Panc1 (cell line): Measurements from ENCODE around the gene FABP7.

Experiments
- POLR2AphosphoS5 ChIP-seq: IDR thresholded peaks from 2 replicates; pipeline ENCODE4 v1.6.1; 2012; ENCODE audit warnings: mild to moderate bottlenecking, low read depth, low read length, moderate library complexity
- SIN3A ChIP-seq: IDR thresholded peaks from 2 replicates; pipeline ENCODE4 v1.6.1; 2012; ENCODE audit warnings: low read depth, mild to moderate bottlenecking, low read length, moderate library complexity, borderline replicate concordance; ENCODE audit not compliant: insufficient read depth
- TCF7L2 ChIP-seq: IDR thresholded peaks from 2 replicates; pipeline ENCODE4 v1.6.1; 2011; ENCODE audit warnings: mild to moderate bottlenecking, low read depth, low read length, inconsistent platforms
- TF ChIP-seq, protein P1 (sequence below): fragments of 450-650 bp; IDR thresholded peaks from 2 replicates; pipeline ENCODE4 v1.5.1; 2017; ENCODE audit warnings: mild to moderate bottlenecking
- TF ChIP-seq, protein P2 (sequence below), 2 experiments: IDR thresholded peaks; 2 replicates each; pipeline ENCODE4 v1.6.1; 2011 to 2012; ENCODE audit warnings: low read depth in 2 of 2, control low read depth in 1 of 2, low read length in 1 of 2, mild to moderate bottlenecking in 1 of 2, moderate library complexity in 1 of 2; ENCODE audit not compliant: insufficient read depth in 1 of 2

DNA sequence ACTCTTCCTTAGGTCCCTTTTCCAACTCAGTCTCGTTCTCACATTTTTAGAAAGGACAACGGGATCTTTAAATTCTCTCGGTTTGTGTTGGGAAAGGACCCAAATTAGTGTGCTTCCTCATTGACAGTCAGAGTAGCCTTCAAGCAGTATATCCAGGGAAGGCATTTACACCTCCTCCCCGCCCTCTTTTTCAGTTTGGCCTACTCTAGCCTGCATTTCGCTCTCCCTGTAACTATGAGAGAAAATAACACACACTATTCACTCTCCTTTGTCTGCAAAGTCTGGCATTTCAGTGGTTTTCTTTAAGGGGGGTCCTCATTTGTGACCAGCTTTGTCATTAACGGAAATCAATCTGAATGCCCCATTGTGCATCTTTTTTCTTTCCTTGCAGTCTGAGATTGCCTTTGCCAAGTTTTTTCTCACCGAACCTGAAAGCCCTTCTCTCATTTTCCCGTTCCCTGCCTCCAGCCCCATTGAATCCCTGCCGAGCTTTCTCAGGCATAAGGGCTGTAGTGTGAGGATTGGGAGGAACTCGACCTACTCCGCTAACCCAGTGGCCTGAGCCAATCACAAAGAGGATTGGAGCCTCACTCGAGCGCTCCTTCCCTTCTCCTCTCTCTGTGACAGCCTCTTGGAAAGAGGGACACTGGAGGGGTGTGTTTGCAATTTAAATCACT lies 393 bp upstream of the FABP7 start:
- TF ChIP-seq, protein P1, sequence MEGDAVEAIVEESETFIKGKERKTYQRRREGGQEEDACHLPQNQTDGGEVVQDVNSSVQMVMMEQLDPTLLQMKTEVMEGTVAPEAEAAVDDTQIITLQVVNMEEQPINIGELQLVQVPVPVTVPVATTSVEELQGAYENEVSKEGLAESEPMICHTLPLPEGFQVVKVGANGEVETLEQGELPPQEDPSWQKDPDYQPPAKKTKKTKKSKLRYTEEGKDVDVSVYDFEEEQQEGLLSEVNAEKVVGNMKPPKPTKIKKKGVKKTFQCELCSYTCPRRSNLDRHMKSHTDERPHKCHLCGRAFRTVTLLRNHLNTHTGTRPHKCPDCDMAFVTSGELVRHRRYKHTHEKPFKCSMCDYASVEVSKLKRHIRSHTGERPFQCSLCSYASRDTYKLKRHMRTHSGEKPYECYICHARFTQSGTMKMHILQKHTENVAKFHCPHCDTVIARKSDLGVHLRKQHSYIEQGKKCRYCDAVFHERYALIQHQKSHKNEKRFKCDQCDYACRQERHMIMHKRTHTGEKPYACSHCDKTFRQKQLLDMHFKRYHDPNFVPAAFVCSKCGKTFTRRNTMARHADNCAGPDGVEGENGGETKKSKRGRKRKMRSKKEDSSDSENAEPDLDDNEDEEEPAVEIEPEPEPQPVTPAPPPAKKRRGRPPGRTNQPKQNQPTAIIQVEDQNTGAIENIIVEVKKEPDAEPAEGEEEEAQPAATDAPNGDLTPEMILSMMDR = no peak
- TF ChIP-seq POLR2AphosphoS5 (no peak), SIN3A (no peak), TCF7L2 (no peak)
- TF ChIP-seq, protein P2, sequence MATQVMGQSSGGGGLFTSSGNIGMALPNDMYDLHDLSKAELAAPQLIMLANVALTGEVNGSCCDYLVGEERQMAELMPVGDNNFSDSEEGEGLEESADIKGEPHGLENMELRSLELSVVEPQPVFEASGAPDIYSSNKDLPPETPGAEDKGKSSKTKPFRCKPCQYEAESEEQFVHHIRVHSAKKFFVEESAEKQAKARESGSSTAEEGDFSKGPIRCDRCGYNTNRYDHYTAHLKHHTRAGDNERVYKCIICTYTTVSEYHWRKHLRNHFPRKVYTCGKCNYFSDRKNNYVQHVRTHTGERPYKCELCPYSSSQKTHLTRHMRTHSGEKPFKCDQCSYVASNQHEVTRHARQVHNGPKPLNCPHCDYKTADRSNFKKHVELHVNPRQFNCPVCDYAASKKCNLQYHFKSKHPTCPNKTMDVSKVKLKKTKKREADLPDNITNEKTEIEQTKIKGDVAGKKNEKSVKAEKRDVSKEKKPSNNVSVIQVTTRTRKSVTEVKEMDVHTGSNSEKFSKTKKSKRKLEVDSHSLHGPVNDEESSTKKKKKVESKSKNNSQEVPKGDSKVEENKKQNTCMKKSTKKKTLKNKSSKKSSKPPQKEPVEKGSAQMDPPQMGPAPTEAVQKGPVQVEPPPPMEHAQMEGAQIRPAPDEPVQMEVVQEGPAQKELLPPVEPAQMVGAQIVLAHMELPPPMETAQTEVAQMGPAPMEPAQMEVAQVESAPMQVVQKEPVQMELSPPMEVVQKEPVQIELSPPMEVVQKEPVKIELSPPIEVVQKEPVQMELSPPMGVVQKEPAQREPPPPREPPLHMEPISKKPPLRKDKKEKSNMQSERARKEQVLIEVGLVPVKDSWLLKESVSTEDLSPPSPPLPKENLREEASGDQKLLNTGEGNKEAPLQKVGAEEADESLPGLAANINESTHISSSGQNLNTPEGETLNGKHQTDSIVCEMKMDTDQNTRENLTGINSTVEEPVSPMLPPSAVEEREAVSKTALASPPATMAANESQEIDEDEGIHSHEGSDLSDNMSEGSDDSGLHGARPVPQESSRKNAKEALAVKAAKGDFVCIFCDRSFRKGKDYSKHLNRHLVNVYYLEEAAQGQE (IDR thresholded peaks at IDR 0.05; ENCODE audit: insufficient read depth in 1 of 2, low read depth in 2 of 2, low read length in 1 of 2) = no peak
